GM18517 (cell line): ENCODE measurements around the gene CTPS1.

Experiments used
- ATAC-seq: cut with Tn5 transposase; IDR thresholded peaks from one replicate; pipeline ENCODE4 v1.9.1; 2021; ENCODE audit warnings: mild to moderate bottlenecking, moderate library complexity; ENCODE audit not compliant: unreplicated experiment

CTPS1 gene

GRCh38 chr1:41021526-41022308 lies 42.2 kb downstream of the CTPS1 start, which contains the start of gene SLFNL1:
Gene SLFNL1 (minus strand): TSS chr1:41021725. CDS start chr1:41020660, 1,065 bp downstream.
- ATAC-seq = no peak

- ATAC-seq = no peak
These were observed 42.9 kb downstream of the CTPS1 start for GRCh38 chr1:41022424-41022823.

GRCh38 chr1:41023279-41023990 lies 43.9 kb downstream of the CTPS1 start:
- ATAC-seq = no peak

- ATAC-seq = no peak
These were observed 45.5 kb downstream of the CTPS1 start for GRCh38 chr1:41024953-41025352.

- no peak for ATAC-seq
These were observed 46.7 kb downstream of the CTPS1 start for GRCh38 chr1:41025979-41026819.

GRCh38 chr1:41028034-41028642 lies 48.6 kb downstream of the CTPS1 start:
- no peak for ATAC-seq

GRCh38 chr1:41030872-41031616 lies 51.5 kb downstream of the CTPS1 start:
- no peak for ATAC-seq

GRCh38 chr1:41032147-41032546 lies 52.7 kb downstream of the CTPS1 start:
- ATAC-seq = no peak

GRCh38 chr1:41033272-41033671 lies 53.8 kb downstream of the CTPS1 start:
- ATAC-seq = no peak

- ATAC-seq = no peak
These were observed 57.8 kb downstream of the CTPS1 start for GRCh38 chr1:41037116-41037903.

GRCh38 chr1:41038110-41038509 lies 58.6 kb downstream of the CTPS1 start:
- ATAC-seq = no peak

GRCh38 chr1:41041614-41042270 lies 62.2 kb downstream of the CTPS1 start:
- no peak for ATAC-seq

- no peak for ATAC-seq
These were observed 64.7 kb downstream of the CTPS1 start for GRCh38 chr1:41044187-41044586.

GRCh38 chr1:41045740-41046139 lies 66.2 kb downstream of the CTPS1 start:
- ATAC-seq = no peak

- ATAC-seq = no peak
These were observed 66.9 kb downstream of the CTPS1 start for GRCh38 chr1:41046347-41046775.

- no peak for ATAC-seq
These were observed 69.0 kb downstream of the CTPS1 start for GRCh38 chr1:41048540-41048939.

GRCh38 chr1:41051022-41051421 lies 71.5 kb downstream of the CTPS1 start:
- no peak for ATAC-seq

- no peak for ATAC-seq
These were observed 73.8 kb downstream of the CTPS1 start for GRCh38 chr1:41053316-41053715.

GRCh38 chr1:41056907-41057306 lies 77.4 kb downstream of the CTPS1 start:
- ATAC-seq = no peak
